ENCODE measurements around the gene CNOT6L. TPM values are rescaled to one million over a fixed set of nuclear protein-coding genes. Genes with fewer than 3 reads are reported as not detected.

CNOT6L gene
- total RNA-seq, 1 donor from 2014 or later: 22.1 TPM

DNA sequence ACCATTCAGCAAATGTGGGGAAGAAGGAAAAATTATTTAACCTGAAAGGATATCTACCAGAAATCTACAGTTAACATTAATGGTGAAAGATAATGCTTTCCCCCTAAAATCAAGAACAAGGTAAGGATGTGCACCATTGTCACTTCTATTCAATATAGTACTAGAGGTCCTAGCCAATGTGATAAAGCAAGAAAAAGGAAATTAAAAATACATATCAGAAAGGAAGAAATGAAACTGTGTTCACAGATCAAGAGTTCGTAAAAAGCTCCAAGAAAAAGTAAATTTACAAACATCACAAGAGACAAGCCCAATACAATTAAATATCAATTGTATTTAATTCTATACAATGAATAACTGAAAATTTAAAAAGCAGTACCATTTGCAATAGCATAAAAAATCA, 57.6 kb downstream of the CNOT6L start:
- intact Hi-C loops (cut with DNase I): no loop called here
- no peaks in the 10 kb centered on the region for H3K4me1 ChIP-seq
- H3K36me3 ChIP-seq: peaks cover 0 to 24% of the 10 kb centered on the region in 2 donors
- no peak overlapping the region for H3K4me3 ChIP-seq
- no peak overlapping the region for H3K27ac ChIP-seq
- H3K9me3 ChIP-seq: peaks cover 10% of the 10 kb centered on the region
- no peaks in the 10 kb centered on the region for H3K27me3 ChIP-seq
- no peak for DNase-seq (ENCODE audit: extremely low spot score in 2 of 2)
- TF ChIP-seq POLR2A (IDR thresholded peaks at IDR 0.05): no peak
- no peak for TF ChIP-seq POLR2AphosphoS5 (IDR thresholded peaks at IDR 0.05; ENCODE audit: insufficient read depth in 1 of 2, low read depth in 1 of 2)
- no peak for TF ChIP-seq CTCF (IDR thresholded peaks at IDR 0.05)

DNA sequence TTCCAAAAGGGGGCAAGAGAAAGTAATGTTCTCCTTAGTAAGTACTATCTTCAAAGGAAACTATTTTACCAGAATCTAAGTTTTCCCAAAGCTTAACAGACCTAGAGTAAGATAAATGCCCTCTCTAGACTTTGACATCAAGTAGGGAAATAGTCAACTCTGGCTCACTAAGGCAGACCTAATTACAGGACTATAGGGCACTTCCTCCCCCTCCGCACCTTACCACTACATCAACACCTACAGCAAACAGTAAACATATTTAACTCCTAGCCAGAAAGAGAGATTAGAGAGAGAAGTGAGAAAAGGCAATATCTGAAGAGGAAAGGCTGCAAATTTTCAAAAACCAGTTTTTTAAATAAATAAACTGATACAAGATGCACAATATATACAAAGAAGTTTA, 60.4 kb downstream of the CNOT6L start:
- no peak overlapping the region for H3K27ac ChIP-seq
- H3K4me3 ChIP-seq: no peak overlapping the region
- intact Hi-C loops (cut with DNase I): no loop called here
- no peaks in the 10 kb centered on the region for H3K4me1 ChIP-seq
- H3K27me3 ChIP-seq: no peaks in the 10 kb centered on the region
- H3K36me3 ChIP-seq: peaks cover 0 to 37% of the 10 kb centered on the region in 2 donors
- DNase-seq (ENCODE audit: extremely low spot score in 2 of 2): no peak
- no peak for TF ChIP-seq CTCF (IDR thresholded peaks at IDR 0.05)
- peaks cover 10% of the 10 kb centered on the region for H3K9me3 ChIP-seq

GRCh38 chr4:77751764-77752163, 67.4 kb downstream of the CNOT6L start:
- peaks cover 0 to 26% of the 10 kb centered on the region in 2 donors for H3K36me3 ChIP-seq
- TF ChIP-seq CTCF (IDR thresholded peaks at IDR 0.05) (no peak), POLR2A (IDR thresholded peaks at IDR 0.05) (no peak), POLR2AphosphoS5 (IDR thresholded peaks at IDR 0.05; ENCODE audit: insufficient read depth in 1 of 2, low read depth in 1 of 2) (no peak)
- no peaks in the 10 kb centered on the region for H3K9me3 ChIP-seq
- intact Hi-C loops (cut with DNase I): no loop called here
- no peak overlapping the region for H3K4me3 ChIP-seq
- DNase-seq (ENCODE audit: extremely low spot score in 2 of 2): no peak
- no peaks in the 10 kb centered on the region for H3K27me3 ChIP-seq
- H3K27ac ChIP-seq: no peak overlapping the region
- no peaks in the 10 kb centered on the region for H3K4me1 ChIP-seq

DNA sequence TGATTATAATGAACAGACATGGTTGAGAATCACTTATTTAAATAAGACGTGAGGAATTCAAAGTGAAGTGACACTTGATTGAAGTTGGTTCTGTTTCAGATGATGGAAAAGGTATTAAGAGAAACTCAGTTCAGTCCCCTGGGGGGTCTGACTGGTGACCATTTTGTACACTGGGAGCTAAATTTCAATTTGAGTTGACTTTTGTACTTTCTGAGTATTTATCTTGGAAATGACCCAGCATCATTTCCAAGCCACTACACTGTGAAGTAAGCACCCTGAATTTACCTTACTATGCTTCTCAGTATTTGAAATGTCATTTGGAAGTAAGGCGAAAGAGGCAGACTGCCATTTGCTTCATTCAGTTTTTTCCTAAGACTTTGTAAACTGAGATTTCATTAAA, 73.4 kb downstream of the CNOT6L start:
- TF ChIP-seq POLR2A (IDR thresholded peaks at IDR 0.05) (no peak), CTCF (IDR thresholded peaks at IDR 0.05) (no peak), POLR2AphosphoS5 (IDR thresholded peaks at IDR 0.05; ENCODE audit: insufficient read depth in 1 of 2, low read depth in 1 of 2) (no peak)

DNA sequence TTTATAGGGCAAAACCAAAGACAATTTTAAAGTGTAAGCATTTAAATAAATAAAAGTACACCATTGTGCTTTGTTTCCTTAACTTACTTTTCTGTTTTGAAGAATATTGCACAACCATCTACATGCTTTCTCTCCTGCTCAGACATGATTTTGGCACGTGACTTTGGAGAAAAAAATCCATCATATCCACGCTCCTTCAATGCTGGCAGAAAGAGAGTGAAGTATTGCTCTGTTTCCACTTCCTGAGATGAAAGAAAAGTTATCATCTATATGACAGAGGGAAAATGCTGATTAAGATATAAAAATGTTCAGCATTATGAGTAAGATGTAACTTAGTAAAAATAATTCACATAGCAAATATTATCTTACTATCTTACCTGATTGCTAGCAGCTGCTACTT, 77.1 kb downstream of the CNOT6L start:
- H3K9me3 ChIP-seq: no peaks in the 10 kb centered on the region
- intact Hi-C loops (cut with DNase I): no loop called here
- H3K4me3 ChIP-seq: no peak overlapping the region
- TF ChIP-seq CTCF (IDR thresholded peaks at IDR 0.05) (no peak), POLR2AphosphoS5 (IDR thresholded peaks at IDR 0.05; ENCODE audit: insufficient read depth in 1 of 2, low read depth in 1 of 2) (peak in 1 of 2 donors; percentile 74), POLR2A (IDR thresholded peaks at IDR 0.05) (no peak)
- H3K27me3 ChIP-seq: no peaks in the 10 kb centered on the region
- no peak for DNase-seq (ENCODE audit: extremely low spot score in 2 of 2)
- H3K36me3 ChIP-seq: peaks cover 0 to 8% of the 10 kb centered on the region in 2 donors
- H3K4me1 ChIP-seq: no peaks in the 10 kb centered on the region
- H3K27ac ChIP-seq: no peak overlapping the region

More for the DNA sequence above, 73.4 kb downstream of the CNOT6L start:
- no peaks in the 10 kb centered on the region for H3K4me1 ChIP-seq
- peaks cover 0 to 1% of the 10 kb centered on the region in 2 donors for H3K36me3 ChIP-seq
- H3K27me3 ChIP-seq: no peaks in the 10 kb centered on the region
- H3K27ac ChIP-seq: no peak overlapping the region
- H3K9me3 ChIP-seq: no peaks in the 10 kb centered on the region
- intact Hi-C loops (cut with DNase I): no loop called here
- no peak overlapping the region for H3K4me3 ChIP-seq
- no peak for DNase-seq (ENCODE audit: extremely low spot score in 2 of 2)
